GM19438 (cell line): ENCODE results near the gene FGD6.

Experiments
- ATAC-seq: cut with Tn5 transposase; IDR thresholded peaks from one replicate; pipeline ENCODE4 v1.9.1; 2021; ENCODE audit warnings: low read depth; ENCODE audit not compliant: unreplicated experiment

FGD6 gene

DNA sequence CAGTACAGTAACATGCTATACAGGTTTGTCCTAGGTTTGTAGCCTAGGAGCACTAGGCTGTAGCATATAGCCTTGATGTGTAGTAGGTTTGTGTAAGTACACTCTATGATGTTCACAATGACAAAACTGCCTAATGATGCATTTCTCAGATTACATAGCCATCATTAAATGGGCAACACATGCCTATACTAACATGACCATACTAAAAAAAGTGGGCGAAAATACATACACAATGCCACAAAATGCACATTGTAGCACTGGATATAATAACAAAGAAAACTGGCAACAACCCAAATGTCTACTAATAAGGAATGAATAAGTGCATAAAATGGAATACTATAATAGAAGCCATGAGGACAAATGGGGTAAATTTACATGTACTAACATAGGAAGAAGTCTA is 182.5 kb downstream of the FGD6 start:
- ATAC-seq: no peak
